Activated CD4-positive, CD25-positive, alpha-beta regulatory T cell treated with anti-CD3 and anti-CD28 coated beads, Interleukin-2, amount 50 U/mL, for 72 hours (primary cell): ENCODE measurements around the gene AMFR.

Experiments
- DNase-seq: peaks from one replicate; pipeline ENCODE4 v3.0.0; 2021

The AMFR gene

DNA sequence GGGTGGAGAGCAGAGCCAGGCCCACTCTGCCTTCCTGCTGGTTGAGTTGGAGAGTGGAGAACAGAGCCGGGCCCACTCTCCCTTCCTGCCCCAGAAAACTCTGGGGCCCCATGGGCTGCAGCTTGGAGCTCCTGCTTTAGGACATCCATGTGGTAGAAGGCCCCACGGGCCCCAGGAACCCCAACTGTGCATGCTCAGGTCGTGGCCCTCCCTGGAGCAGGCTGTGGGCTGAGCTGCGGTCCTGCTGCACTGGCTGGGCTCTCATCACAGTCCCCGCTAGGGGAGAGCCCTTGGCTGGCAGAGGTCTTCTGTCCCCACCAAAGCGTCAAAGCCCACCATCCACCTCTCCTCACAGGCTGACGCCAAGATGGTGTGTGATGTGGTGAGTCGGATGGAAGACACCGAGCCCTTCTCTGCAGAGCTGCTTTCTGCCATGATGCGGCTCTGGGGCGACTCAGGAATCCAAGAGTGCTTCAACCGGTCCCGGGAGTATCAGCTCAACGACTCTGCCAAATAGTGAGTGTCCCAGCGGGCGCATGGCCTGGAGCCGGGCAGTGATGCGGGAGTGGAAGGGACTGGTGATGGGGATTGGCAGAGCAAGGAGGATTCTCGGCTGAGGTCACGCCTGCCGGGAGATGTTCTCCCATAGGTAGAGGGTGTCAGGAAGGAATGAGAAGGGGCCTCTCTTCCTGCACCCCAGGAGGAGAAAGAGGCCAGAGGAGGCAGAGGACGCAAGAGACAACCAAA is 96.9 kb downstream of the AMFR start:
- DNase-seq, result no peak

DNA sequence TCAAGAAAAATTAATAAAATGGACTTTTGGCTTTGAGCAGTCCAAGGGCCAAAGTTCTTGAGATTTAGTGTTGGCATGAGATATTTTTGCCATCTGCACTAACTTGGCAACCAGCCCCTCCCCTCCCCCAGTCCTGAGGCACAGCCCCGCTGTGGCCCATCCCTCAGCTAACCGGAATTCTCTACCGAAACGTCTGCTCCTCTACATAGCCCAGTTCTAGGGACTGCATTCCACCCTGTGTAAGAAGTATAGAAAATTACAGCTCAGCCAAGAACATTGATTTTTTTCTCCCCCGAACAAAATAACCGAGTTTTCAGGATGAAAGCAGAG is 97.5 kb downstream of the AMFR start:
- DNase-seq, result no peak

DNA sequence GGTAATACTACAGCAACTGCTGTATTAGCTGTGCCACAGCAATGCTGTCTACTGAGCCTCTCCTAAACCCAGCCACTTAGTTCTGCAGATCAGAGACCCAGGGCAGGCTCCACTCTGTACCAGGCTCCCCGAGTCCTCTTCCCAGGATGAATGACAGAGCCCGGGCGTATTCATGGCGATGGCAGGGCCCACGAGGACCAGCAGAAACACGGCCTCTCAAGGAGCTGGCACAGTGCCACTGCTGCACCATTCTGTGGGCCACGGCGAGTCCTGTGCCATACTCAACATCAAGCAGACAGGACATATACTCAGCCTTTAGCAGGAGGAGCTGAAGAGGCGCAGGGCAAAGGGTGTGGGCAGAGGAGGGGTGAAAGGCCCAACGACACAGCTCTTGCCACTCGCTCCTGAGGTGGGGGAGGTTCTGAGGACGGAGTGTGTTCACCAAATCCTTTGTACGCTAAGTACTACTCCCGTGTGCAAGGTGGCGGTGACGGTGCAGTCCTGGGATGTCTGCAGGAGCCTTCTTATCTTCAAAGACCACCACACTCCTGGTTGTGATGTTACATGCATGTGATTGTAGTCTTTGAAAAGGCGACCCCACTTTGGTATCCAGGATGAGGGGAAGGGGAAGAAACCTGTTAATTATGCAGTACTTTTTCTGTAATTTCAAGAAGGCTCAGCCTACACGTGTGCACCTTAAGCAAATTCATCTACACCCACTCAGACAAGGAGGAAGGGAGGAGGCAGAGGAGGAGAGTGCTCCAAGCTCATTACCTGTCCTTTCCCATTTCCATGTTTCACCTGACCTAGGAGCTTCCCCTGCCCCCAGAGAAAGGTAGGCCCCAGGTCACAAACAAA is 98.0 kb downstream of the AMFR start:
- no peak for DNase-seq

DNA sequence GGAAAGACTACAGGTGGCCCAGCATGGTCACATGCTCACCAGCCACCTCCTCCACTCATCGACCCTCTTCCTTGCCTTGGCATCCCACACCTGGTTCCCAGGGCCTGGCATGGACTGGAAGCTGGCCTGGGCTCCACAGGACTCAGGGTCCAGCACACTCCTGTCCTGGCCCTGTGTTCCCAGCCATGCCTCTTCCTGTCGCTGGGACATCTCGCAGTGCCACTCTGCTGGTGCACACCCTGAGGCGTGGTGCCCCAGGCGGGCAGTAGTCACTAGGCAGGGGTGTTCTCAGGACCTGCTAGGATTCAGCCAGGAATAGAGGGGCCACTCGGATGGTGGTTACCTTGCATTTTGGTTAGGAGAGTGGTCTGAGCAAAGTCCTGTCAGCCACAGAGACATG is 99.4 kb downstream of the AMFR start:
- no peak for DNase-seq

DNA sequence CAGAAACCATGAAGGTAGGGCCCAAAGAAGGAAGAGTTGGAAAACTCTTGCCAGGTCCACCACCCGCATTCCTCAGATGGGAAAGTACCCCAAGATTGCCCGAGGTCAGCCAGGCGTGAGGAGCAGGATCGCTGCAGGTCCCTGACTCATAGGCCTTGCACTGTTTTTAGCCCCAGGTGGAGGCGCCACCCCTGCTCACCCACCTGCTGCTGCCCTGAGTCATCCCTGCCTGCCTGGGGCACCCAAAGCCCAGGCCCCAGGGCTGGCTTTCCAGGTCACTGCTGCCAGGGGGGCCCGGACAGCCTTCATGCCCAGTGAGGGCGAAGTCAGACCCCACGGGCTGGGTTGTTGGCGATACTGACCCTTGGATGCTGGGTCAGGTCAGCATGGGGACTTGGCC is 100.9 kb downstream of the AMFR start:
- DNase-seq, result no peak

DNA sequence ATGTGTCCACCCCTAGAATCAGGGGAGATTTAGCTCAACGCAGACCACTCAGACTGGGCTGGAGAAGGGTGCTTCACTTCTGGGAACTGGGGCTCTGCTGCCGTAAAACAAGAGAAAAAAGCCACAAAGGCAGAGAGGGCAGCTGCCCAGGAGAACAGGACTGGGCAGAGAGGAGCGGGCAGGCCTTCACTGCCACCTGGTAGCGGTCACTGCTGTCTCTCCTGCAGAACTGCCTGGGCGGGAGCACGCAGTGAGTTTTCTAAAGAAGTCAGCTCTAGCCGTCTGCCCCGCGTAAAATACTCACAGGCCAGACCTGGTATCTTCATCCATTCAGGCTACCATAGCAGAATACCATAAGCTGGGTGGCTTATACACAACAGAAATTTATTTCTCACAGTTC is 103.8 kb downstream of the AMFR start:
- no peak for DNase-seq

DNA sequence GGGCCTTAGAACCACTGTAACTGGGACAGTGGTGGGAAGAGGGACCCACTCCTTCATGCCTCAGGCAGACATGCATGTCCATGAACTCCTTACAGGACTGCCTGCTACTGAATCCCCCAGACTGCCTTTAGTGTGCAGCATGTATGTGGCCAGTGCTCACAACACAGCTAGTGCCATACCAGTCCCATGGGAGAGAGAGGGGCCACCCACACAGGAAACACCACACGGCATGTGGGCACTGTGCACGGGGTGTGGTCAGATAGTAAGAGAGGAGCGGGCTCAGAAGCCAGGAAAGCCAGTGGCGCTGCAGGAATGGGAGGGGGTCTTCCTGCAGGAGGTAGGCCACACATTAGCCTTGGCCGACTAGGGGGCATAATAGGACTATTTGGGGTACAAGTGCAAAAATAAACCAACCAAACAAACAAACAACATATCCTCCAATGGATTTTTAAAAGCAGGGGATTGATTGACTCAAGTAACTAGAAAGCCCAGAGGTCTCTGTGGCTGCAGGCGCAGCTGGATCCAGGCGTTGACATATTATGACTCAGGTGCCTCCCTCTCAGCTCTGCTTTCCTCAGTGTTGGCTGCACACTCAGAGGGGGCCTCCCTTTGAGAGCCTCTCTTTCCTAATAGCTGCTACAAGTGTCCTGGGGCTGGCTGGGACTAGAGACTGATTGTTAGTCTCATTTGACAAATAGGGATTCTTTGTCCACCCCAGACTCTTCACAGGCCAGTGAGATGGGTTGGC is 104.4 kb downstream of the AMFR start:
- DNase-seq, result no peak

DNA sequence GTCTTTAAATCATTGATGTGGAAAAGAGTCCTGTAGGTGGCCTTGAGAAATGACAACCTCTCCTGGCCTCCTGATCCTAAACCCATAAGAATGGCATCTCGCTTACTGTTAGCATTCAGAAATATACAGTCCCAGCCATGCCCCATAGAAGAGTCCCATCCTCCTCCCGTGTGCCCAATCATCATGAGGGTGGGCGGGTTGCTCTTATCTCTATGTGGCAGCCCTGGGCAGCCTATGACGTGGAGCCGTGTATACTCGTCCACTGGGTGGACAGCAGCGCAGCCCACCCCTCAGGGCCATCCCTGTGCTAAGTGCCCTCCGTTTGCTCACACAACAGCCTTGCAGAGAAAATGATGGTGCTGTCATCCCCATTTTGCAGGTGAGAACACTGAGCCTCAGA is 105.3 kb downstream of the AMFR start:
- no peak for DNase-seq

DNA sequence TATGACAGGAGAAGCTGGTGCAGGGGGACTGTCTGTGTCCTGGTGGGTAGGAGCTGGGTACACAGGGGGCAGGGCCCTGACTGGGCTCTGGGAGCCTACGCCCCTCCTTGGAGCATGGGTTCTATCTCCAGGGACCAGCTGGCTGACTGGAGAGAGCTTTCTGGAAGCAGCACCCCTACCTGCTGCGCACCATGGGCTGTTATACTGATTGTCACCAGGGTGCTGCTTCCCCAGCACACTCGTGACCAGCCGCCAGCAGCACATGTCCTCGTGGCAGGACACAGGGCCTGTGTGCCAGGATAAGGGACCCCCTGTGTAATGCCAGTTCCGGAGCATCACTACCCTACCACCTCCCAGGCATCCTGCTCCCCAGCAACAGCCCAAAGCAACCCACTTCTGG is 106.0 kb downstream of the AMFR start:
- no peak for DNase-seq

DNA sequence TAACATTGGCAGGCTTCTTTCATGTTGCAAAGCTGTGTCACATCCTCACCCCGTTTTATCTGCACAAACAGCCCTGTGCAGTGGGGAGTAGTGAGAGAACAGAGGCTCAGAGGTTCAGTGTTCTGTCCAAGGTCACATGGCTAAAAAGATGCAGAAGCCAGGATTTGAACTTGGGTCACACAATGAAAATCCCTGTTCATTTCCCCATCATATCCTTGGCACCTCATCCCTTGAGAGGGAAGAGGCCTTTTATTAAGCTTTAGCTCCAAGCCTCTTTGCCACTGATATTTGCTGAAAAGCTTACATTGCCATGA is 106.6 kb downstream of the AMFR start:
- no peak for DNase-seq

DNA sequence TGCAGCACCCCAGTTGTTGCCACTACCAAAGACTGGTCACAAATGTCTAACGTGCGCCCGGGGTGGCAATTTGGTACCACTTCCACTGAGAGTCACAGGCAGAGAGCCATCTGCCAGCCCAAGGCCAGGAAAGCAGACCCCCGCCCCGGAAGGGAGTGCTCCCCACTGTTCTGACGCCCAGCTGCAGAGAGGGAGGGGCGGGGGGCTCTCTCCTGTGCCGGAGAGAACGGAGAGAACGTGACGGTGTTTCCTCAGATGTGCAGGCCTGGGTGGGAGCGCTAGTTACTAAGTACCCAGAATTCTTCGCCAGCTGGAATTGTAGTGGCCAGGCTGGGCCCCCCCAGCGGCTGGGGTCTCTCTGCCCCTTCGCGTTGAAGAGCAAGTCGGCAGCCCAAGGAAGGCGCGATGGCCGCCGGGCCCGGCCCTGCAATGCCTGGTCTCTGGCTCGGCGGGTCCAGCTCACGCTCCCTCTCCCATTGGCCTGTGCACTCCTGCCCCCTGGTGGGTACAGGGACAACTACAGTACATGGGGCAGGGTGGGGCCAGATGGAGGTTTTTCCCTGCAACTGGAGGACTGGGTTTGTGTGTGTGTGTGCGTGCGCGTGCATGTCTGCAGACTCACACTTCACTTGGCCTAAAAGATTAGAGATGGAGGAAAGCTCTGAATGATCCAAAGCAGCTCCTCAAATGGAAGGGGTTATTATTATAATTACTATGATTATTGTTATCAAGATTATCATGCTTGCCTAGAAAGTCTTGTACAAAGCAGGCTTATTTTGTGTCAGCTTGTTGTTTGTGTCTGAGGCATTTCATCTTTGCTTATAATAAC is 107.1 kb downstream of the AMFR start:
- peak; percentile 79 for DNase-seq

DNA sequence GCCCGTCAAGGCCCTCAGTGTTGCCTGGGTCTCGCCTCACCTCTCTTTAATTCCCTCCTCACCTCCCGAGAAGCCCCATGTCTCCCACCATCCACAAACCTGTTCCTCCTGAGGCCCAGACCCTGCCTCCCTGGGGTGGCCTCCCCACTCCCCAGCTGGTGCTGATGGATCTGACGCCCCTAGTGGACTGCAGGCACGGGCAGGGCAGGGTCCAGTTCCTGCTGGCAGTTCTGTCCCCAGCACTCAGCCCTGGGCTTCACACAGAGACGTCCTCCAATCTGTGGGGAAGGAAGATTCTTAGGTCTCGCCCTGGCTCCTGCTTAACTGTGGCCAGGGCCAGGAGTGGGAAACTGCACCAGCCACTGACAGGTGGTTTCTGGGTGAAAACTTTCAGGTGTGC is 108.8 kb downstream of the AMFR start:
- no peak for DNase-seq

DNA sequence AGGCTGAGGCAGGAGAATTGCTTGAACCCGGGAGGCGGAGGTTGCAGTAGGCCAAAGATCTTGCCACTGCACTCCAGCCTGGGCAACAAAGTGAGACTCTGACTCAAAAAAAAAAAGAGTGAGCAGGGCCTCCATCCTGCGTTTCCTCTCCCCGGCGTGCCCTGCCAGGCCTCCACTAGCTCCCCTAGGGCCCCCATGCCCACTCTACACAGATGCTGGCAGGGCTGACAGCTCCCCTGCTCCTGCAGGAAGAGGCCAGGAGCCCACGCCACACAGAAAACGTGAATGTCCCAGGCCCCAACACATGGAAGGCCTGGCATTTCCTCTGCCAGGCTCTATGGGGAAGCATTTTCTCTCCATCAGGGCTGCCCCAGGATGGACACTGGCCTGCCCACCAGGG is 109.4 kb downstream of the AMFR start:
- no peak for DNase-seq

DNA sequence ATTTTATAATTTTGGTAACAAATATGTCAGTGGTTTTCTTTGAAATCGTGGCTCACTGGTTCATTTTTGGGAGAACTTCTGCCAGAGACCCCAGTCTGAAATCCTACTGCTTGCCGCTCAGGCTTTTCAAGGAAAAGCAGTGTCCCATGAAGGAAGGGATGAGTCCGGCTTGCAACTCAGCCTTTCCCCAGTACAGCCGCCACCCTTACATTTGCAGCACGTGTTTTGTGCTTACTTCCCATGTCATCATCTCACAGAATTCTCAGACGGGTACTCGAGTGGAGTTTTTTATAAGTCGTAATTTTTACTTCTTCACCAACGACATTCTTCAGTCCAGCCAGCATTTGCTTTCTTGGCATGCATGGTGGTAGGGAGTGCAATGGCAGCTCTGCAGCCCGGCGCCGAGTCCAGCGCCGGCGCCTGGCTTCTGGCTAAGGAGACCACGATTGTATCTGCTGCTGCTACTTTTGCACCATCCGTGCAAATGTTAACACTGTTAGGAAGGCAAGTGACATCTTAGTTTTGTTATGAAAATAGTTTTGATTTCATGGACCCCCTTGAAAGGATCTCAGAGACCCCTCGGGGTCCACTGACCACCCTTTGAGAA is 111.0 kb downstream of the AMFR start:
- no peak for DNase-seq

DNA sequence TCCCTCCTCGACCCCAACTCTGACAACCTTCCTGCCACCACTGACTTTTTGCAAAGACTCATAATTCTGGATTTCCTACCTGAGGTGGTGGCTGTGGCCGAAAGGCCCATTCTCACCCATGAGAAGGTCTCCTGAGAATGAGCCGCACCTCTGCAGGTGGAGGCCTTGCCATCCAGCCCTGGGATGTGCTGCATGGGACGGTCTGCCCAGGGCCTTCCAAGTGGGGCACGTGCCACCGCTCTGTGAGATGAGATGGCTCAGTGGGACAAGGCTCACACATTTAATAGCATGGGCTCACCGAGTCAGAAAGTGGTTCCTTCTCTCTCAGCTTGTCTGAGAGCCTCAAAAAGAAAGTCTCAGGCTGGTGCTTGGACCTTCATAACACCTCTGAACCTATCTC is 112.8 kb downstream of the AMFR start:
- DNase-seq, result no peak

DNA sequence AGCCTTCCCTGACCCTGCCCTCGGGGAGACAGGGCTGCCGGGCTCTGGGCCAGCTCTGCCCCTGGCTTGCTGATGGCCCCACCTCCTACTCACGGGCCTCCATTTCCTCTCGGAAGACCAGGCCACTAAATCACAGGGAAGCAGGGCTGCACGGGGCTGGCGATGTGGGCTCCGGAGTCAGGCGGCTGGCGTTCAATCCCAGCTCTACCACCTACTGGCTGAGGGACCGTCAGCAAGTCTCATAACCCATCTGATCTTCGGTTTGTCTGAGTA is 113.4 kb downstream of the AMFR start:
- DNase-seq, result no peak
